HG03520 (cell line): ENCODE results near the gene SLC25A25.
"Not testable (repeated sequence)": the region's sequence is repeated elsewhere in the genome, so short reads cannot be mapped to it uniquely, and the experiment has no call there.

ENCODE experiments used
- ATAC-seq: cut with Tn5 transposase; IDR thresholded peaks from one replicate; pipeline ENCODE4 v1.9.1; 2021; ENCODE audit warnings: mild to moderate bottlenecking, moderate library complexity; ENCODE audit not compliant: unreplicated experiment

Gene SLC25A25

GRCh38 chr9:128123451-128124080 lies 55.5 kb downstream of the SLC25A25 start:
- ATAC-seq: no peak

GRCh38 chr9:128124451-128124850 lies 56.4 kb downstream of the SLC25A25 start:
- ATAC-seq: no peak

- ATAC-seq: no peak
These were observed 57.0 kb downstream of the SLC25A25 start for GRCh38 chr9:128124873-128125579.

GRCh38 chr9:128125580-128126354 lies 57.7 kb downstream of the SLC25A25 start:
- no peak for ATAC-seq

- ATAC-seq: peak; percentile 41
These were observed 59.5 kb downstream of the SLC25A25 start, which contains the start of gene PTGES2 for GRCh38 chr9:128127568-128127989. PTGES2 (minus strand) TSS chr9:128127729; CDS start chr9:128127717, 12 bp downstream.

- ATAC-seq: peak; percentile 57
These were observed 60.2 kb downstream of the SLC25A25 start for GRCh38 chr9:128127990-128128835.

- ATAC-seq: no peak
These were observed 61.0 kb downstream of the SLC25A25 start for GRCh38 chr9:128128836-128129590.

- not testable (repeated sequence) for ATAC-seq
These were observed 62.1 kb downstream of the SLC25A25 start for GRCh38 chr9:128129976-128130590.

- ATAC-seq: not testable (repeated sequence)
These were observed 62.6 kb downstream of the SLC25A25 start for GRCh38 chr9:128130651-128131050.

- ATAC-seq: not testable (repeated sequence)
These were observed 63.3 kb downstream of the SLC25A25 start for GRCh38 chr9:128131346-128131745.

- ATAC-seq: not testable (repeated sequence)
These were observed 64.1 kb downstream of the SLC25A25 start for GRCh38 chr9:128132139-128132538.

GRCh38 chr9:128135561-128135960 lies 67.5 kb downstream of the SLC25A25 start:
- ATAC-seq: not testable (repeated sequence)

GRCh38 chr9:128136816-128137793 lies 69.1 kb downstream of the SLC25A25 start:
- no peak for ATAC-seq

GRCh38 chr9:128138001-128138400 lies 70.0 kb downstream of the SLC25A25 start:
- ATAC-seq: no peak

- no peak for ATAC-seq
These were observed 71.6 kb downstream of the SLC25A25 start for GRCh38 chr9:128139621-128140020.

GRCh38 chr9:128141604-128142003 lies 73.6 kb downstream of the SLC25A25 start:
- ATAC-seq: no peak

- ATAC-seq: no peak
These were observed 74.0 kb downstream of the SLC25A25 start for GRCh38 chr9:128142061-128142460.

- no peak for ATAC-seq
These were observed 74.6 kb downstream of the SLC25A25 start for GRCh38 chr9:128142596-128142995.
